Thymus (tissue), 11 donors: ENCODE data around the gene RERE. TPM values are rescaled to one million over a fixed set of nuclear protein-coding genes. Genes with fewer than 3 reads are reported as not detected.
A peak's percentile ranks its signal among the peaks of the same experiment; 100 is the strongest.

Experiments
- DNase-seq, 9 donors: peaks; one replicate each; pipeline ENCODE4 v3.0.0-alpha.2; 2013; ENCODE audit warnings: low spot score in 9 of 9, low read depth in 6 of 9, missing footprints in 1 of 9
- H3K27ac ChIP-seq, 2 donors: one replicate each; pipeline ENCODE4 v1.5.1; 2013; ENCODE audit warnings: control low read depth in 1 of 2, low read depth in 1 of 2, low read length in 1 of 2, mild to moderate bottlenecking in 1 of 2, moderate library complexity in 1 of 2
- H3K27me3 ChIP-seq, 2 donors: one replicate each; pipeline ENCODE4 v1.5.1; 2013; ENCODE audit warnings: low read length in 1 of 2; ENCODE audit not compliant: control insufficient read depth in 2 of 2, insufficient read depth in 1 of 2
- H3K36me3 ChIP-seq, 2 donors: one replicate each; pipeline ENCODE4 v1.5.1; 2013; ENCODE audit warnings: low read length in 1 of 2, mild to moderate bottlenecking in 1 of 2, moderate library complexity in 1 of 2; ENCODE audit not compliant: control insufficient read depth in 2 of 2, insufficient read depth in 2 of 2
- H3K4me1 ChIP-seq, 2 donors: one replicate each; pipeline ENCODE4 v1.5.1; 2013; ENCODE audit warnings: low read length in 2 of 2; ENCODE audit not compliant: control insufficient read depth in 2 of 2, insufficient read depth in 2 of 2
- H3K4me3 ChIP-seq, 2 donors: one replicate each; pipeline ENCODE4 v1.5.1; 2013; ENCODE audit warnings: low read length in 2 of 2, control low read depth in 1 of 2, mild to moderate bottlenecking in 1 of 2
- H3K9me3 ChIP-seq, 2 donors: one replicate each; pipeline ENCODE4 v1.5.1; 2013; ENCODE audit warnings: low read length in 1 of 2, mild to moderate bottlenecking in 1 of 2; ENCODE audit not compliant: control insufficient read depth in 2 of 2, insufficient read depth in 1 of 2
- WGBS: extraction: QIAGEN DNeasy Blood & Tissue Kit; methylation state at CpG from one replicate; pipeline ENCODE4 v1.1.7; 2013; 5-methylcytosine and 5-hydroxymethylcytosine counted together
- polyA plus RNA-seq: library from polyadenylated mRNA; stranded (reverse); fragments of 200-250 nt; gene quantifications from one replicate; pipeline ENCODE4 v1.2.3, GENCODE V29; 2013
- total RNA-seq: library from RNA; stranded (reverse); fragments of 120-200 nt; gene quantifications from one replicate; pipeline ENCODE4 v1.2.4, GENCODE V29; 2013
- donor health status: healthy.

The RERE gene
- total and polyA plus RNA-seq, 2 donors: 22.9 to 37.7 TPM

- no peaks in the 10 kb centered on the region for H3K9me3 ChIP-seq
- H3K36me3 ChIP-seq: no peaks in the 10 kb centered on the region
- H3K27me3 ChIP-seq: no peaks in the 10 kb centered on the region
- H3K4me3 ChIP-seq: no peak overlapping the region
- 53% methylated on average over 8 of the region's 8 CpGs for WGBS
- H3K4me1 ChIP-seq: peaks cover 5 to 21% of the 10 kb centered on the region in 2 donors
- H3K27ac ChIP-seq: peak overlapping the region in 1 of 2 donors; percentile 33
- no peak for DNase-seq
Measured at GRCh38 chr1:8439015-8439702, 378.3 kb downstream of the RERE start.

- Histone ChIP-seq H3K4me3 (no peak overlapping the region), H3K27ac (peak overlapping the region in 1 of 2 donors; percentile 23), H3K27me3 (no peaks in the 10 kb centered on the region), H3K4me1 (peaks cover 5 to 26% of the 10 kb centered on the region in 2 donors), H3K36me3 (no peaks in the 10 kb centered on the region), H3K9me3 (no peaks in the 10 kb centered on the region)
- no peak for DNase-seq
- 72% methylated on average over 4 of the region's 4 CpGs for WGBS
Measured at GRCh38 chr1:8438489-8438888, 379.0 kb downstream of the RERE start.

GRCh38 chr1:8437347-8437746, 380.1 kb downstream of the RERE start:
- Histone ChIP-seq H3K36me3 (no peaks in the 10 kb centered on the region), H3K27ac (no peak overlapping the region), H3K4me1 (peaks cover 5 to 26% of the 10 kb centered on the region in 2 donors), H3K4me3 (no peak overlapping the region), H3K27me3 (no peaks in the 10 kb centered on the region), H3K9me3 (no peaks in the 10 kb centered on the region)
- DNase-seq: no peak
- over 99% methylated on average over 4 of the region's 4 CpGs for WGBS

GRCh38 chr1:8435569-8436071, 381.8 kb downstream of the RERE start:
- Histone ChIP-seq H3K36me3 (no peaks in the 10 kb centered on the region), H3K4me3 (no peak overlapping the region), H3K9me3 (no peaks in the 10 kb centered on the region), H3K27ac (no peak overlapping the region), H3K4me1 (peaks cover 10 to 39% of the 10 kb centered on the region in 2 donors), H3K27me3 (no peaks in the 10 kb centered on the region)
- DNase-seq: no peak
- WGBS: 94% methylated on average over 3 of the region's 3 CpGs

GRCh38 chr1:8434101-8434500, 383.3 kb downstream of the RERE start:
- H3K36me3 ChIP-seq: no peaks in the 10 kb centered on the region
- no peak overlapping the region for H3K27ac ChIP-seq
- no peaks in the 10 kb centered on the region for H3K9me3 ChIP-seq
- H3K4me3 ChIP-seq: no peak overlapping the region
- H3K4me1 ChIP-seq: peaks cover 12 to 38% of the 10 kb centered on the region in 2 donors
- whole genome bisulfite sequencing: 67% methylated on average over 4 of the region's 4 CpGs
- peak in 2 of 9 donors; percentile 20 to 55 for DNase-seq
- H3K27me3 ChIP-seq: no peaks in the 10 kb centered on the region

- H3K27me3 ChIP-seq: no peaks in the 10 kb centered on the region
- 95% methylated on average over 7 of the region's 7 CpGs for WGBS
- no peak for DNase-seq
- H3K4me1 ChIP-seq: peaks cover 24 to 48% of the 10 kb centered on the region in 2 donors
- H3K27ac ChIP-seq: no peak overlapping the region
- no peak overlapping the region for H3K4me3 ChIP-seq
- H3K9me3 ChIP-seq: no peaks in the 10 kb centered on the region
- no peaks in the 10 kb centered on the region for H3K36me3 ChIP-seq
Measured at GRCh38 chr1:8431784-8432183, 385.7 kb downstream of the RERE start.

GRCh38 chr1:8431019-8431418, 386.4 kb downstream of the RERE start:
- Histone ChIP-seq H3K9me3 (no peaks in the 10 kb centered on the region), H3K27me3 (no peaks in the 10 kb centered on the region), H3K4me1 (peaks cover 28 to 55% of the 10 kb centered on the region in 2 donors), H3K27ac (peak overlapping the region in 1 of 2 donors; percentile 34), H3K36me3 (no peaks in the 10 kb centered on the region), H3K4me3 (no peak overlapping the region)
- DNase-seq: peak in 3 of 9 donors; percentile 48 to 83 (median 70)
- WGBS: 38% methylated on average over 8 of the region's 8 CpGs

- WGBS: 59% methylated on average over 2 of the region's 2 CpGs
- no peaks in the 10 kb centered on the region for H3K27me3 ChIP-seq
Measured at GRCh38 chr1:8430476-8430875, 387.0 kb downstream of the RERE start.

GRCh38 chr1:8429549-8430110, 387.8 kb downstream of the RERE start:
- Histone ChIP-seq H3K9me3 (no peaks in the 10 kb centered on the region), H3K27ac (no peak overlapping the region), H3K27me3 (no peaks in the 10 kb centered on the region), H3K4me3 (no peak overlapping the region), H3K4me1 (peaks cover 32 to 63% of the 10 kb centered on the region in 2 donors), H3K36me3 (no peaks in the 10 kb centered on the region)
- no peak for DNase-seq
- WGBS: 83% methylated on average over 2 of the region's 2 CpGs

More at GRCh38 chr1:8430476-8430875, 387.0 kb downstream of the RERE start:
- Histone ChIP-seq H3K9me3 (no peaks in the 10 kb centered on the region), H3K27ac (peak overlapping the region in 1 of 2 donors; percentile 34), H3K4me3 (no peak overlapping the region), H3K4me1 (peaks cover 28 to 56% of the 10 kb centered on the region in 2 donors), H3K36me3 (no peaks in the 10 kb centered on the region)
- DNase-seq: peak in 2 of 9 donors; percentile 18 to 49
